HG03571 (cell line): ENCODE measurements around the gene NOXO1.
"Not testable (repeated sequence)": the region's sequence is repeated elsewhere in the genome, so short reads cannot be mapped to it uniquely, and the experiment has no call there.

ENCODE experiments used
- ATAC-seq: cut with Tn5 transposase; IDR thresholded peaks from one replicate; pipeline ENCODE4 v1.9.1; 2021; ENCODE audit not compliant: unreplicated experiment

NOXO1 gene

DNA sequence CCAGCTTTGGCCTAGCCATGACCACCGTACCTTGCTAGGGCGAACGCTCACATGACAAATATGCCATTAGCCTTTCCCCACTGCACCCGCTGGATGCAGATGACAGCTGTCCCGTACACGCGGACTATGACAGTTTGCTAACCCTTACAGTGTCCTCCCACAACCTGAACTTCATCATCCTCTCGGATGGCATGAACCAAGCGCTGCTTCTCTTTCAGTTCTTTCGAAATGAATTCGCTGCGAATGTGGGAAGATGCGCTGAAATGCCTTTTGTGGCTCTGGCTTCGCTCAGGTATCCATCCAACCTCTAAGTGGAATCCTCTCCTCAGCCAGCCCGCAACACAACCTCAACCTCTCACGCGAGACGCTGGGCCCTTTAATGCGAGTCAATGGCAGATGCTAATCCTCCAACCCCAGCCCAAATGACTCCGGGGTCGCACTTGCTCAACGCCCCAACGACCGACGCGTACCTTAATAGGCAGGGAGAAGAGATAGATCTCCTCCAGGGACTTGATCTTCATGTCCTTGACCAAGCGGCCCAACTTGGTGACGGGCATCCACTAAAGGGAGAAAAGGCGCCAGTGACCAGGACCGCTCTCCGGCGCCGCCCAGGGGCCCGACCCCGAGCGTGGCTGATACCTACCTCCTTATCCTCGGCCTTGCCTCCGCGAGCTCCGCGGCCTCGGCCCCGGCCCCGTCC lies 17.3 kb downstream of the NOXO1 start:
- no peak for ATAC-seq

GRCh38 chr16:1962161-1963153 lies 18.8 kb downstream of the NOXO1 start:
- not testable (repeated sequence) for ATAC-seq

- ATAC-seq: no peak
Observed at GRCh38 chr16:1961651-1962067, 19.6 kb downstream of the NOXO1 start.

DNA sequence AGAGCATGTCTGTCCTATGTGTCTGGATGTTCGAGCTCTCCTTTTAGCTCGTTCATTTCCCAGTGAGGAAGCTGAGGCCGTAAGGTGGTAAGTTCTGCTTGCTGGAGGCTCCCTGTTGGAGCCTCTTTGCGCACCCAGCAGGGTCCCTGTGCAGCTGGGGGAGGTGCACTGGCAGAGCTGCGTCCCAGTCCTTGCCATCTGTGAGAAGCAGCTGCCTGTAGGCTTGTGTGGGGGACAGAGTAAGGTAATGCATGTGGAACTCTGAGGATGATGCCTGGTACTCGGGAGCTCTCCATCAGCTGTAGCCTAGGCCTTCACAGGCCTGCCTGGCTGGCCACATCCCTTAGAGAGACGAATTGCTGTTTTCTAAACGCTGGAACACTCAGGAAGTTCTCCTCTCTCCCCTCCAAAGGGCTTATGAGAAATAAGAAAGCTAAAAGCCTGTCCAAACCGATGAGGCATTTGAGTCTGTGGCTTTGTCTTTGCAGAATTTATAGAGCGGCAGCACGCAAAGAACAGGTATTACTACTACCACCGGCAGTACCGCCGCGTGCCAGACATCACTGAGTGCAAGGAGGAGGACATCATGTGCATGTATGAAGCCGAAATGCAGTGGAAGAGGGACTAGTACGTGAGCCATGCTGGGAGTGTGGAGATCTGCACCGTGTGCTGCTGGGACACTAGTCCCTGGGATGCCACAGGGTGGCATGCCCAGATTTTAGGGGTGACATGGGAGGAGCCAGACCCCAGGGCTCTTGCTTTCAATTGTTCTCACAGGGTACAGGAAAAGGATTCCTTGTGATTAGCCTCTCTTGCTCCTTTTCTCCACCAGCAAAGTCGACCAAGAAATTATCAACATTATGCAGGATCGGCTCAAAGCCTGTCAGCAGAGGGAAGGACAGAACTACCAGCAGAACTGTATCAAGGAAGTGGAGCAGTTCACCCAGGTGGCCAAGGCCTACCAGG lies 20.3 kb downstream of the NOXO1 start:
- no peak for ATAC-seq

DNA sequence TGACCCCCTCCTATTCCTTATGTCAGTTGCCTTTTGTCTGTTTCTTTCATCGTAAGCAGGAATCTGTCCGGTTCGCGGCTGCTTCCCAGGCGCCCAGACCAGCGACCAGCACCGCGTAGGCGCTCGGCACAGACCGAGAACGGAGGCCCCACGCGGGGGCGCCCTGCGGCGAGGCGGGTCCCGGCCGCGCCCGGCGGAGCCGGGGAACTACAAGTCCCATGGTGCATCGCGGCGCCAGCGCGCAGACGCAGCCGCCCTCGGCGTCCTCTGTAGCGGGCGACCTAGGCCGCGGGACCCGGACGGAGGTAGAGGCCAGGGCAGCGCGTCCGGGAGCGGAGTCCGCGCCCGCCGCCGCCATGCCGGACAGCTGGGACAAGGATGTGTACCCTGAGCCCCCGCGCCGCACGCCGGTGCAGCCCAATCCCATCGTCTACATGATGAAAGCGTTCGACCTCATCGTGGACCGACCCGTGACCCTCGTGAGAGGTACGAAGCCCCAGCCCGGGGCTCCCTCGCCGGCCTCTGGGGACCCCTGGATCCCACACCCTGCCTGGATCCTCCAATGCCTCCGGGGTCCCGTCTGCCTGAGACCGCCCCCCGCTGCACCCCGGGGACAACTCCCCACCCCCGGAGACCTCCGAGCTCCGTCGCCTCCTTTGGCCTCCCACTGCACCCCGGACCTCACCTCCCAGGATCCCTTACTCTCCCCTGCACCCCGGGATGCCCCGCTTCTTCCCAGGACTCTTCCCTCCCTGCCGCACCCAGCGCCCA lies 21.8 kb downstream of the NOXO1 start, which contains the start of gene NDUFB10:
NDUFB10 (plus strand) TSS at position 270 of the 771 bp plus-strand sequence; CDS start at position 357, 87 bp downstream.
- peak; percentile 48 for ATAC-seq

DNA sequence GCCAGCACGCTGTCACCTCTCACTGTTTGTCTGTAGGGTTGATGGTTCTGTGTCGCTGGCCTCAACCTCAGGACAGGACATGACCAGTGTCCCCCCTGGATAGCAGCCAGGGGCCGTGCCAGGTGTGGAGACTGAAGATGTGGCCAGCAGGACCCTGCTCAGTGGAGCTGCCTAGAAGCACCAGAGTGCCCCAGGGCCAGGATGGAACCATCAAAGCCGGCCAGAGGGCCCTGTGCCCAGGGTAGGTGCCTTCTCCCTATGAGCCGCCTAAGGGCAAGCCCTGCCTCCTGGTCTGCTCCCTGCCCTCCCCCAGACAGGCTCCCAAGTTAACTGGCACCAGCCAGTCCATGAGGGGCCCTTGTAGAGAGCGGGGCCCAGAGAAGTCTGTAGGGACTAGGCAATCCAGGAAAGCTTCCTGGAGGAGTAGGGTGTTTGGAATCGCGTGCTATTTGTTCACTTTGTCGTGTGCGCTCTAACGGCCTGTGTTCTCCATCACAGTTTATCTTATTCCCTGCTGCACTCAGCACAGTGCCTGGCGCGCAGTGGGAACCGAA lies 22.5 kb downstream of the NOXO1 start:
- ATAC-seq: no peak

- ATAC-seq: not testable (repeated sequence)
Observed at GRCh38 chr16:1958143-1958491, 23.2 kb downstream of the NOXO1 start.

DNA sequence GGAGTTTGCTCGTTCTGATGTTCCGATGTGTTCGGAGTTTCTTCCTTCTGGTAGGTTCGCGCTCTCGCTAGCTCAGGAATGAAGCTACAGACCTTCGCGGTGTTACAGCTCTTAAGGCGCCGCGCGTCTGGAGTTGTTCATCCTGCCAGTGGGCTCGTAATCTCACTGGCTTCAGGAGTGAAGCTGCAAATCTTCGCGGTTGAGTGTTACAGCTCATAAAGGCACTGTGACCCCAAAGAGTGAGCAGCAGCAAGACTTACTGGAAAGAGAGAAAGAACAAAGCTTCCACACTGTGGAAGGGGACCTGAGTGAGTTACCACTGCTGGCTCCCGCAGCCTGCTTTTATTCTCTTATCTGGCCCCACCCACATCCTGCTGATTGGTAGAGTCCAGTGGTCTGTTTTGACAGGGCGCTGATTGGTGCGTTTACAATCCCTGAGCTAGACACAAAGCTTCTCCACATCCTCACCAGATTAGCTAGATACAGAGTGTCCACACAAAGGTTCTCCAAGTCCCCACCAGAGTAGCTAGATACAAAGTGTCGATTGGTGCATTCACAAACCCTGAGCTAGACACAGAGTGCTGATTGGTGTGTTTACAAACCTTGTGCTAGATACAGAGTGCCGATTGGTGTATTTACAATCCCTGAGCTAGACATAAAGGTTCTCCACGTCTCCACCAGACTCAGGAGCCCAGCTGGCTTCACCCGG lies 23.7 kb downstream of the NOXO1 start:
- not testable (repeated sequence) for ATAC-seq

- ATAC-seq: no peak
Observed at GRCh38 chr16:1953734-1954133, 27.5 kb downstream of the NOXO1 start.

GRCh38 chr16:1950559-1950958 lies 30.7 kb downstream of the NOXO1 start:
- no peak for ATAC-seq

GRCh38 chr16:1950047-1950446 lies 31.2 kb downstream of the NOXO1 start:
- ATAC-seq: no peak

DNA sequence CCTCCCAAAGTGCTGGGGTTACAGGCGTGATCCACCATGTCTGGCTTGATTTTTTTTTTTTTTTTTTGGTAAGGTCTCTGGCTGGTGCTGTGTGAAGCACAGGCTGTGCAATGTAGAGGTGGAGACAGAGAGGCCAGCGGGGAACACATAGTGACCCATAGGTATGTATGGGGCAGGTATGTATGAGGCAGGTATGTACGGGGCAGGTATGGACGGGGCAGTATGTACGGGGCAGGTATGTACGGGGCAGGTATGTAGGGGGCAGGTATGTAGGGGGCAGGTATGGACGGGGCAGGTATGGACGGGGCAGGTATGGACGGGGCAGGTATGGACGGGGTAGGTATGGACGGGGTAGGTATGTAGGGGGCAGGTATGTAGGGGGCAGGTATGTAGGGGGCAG lies 31.8 kb downstream of the NOXO1 start:
- ATAC-seq: no peak

- no peak for ATAC-seq
Observed at GRCh38 chr16:1947369-1947670, 33.9 kb downstream of the NOXO1 start.

DNA sequence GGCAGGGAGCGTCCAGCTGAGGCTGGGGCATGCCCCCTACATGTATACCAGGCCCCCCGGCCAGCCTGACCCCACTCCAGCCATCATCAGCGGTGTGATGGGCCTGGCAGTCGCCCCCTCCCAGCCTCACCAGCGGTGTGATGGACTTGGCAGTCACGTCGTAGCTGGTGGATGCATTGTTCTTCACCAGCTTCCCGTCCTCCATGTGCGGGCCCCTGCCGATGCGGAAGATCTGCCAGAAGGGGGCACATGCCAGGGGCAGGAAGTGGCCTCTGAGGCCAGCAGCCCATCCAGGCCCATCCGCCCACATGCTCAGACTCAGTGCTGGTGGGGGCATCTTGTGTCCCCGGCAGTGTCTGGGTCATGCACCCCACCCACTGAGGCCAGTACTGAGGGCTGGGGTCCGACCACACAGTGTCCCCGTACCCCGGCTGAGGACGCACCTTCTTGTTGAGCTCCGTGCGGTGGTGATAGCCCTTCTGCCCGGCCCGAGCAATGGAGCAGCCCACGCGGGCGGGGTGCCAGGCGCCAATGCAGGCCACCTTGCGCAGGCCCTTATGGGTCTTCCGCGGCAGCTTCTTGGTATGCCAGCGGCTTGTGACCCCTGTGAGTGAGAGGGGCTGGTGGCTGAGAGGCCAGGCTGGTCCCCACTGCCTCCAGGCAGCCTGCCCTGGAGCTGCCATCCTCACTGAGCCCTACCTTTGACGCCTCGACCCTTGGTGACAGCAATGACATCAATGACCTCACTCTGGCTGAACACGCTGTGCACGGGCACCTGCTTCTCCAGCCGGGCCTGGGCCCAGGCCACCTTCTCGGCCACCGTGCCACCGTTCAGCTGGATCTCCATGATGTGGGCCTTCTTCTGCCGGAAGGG lies 34.5 kb downstream of the NOXO1 start:
- ATAC-seq: no peak

- ATAC-seq: no peak
Observed at GRCh38 chr16:1945559-1946391, 35.5 kb downstream of the NOXO1 start.

GRCh38 chr16:1944612-1945199 lies 36.6 kb downstream of the NOXO1 start:
- ATAC-seq: no peak
